ENCODE data around the gene APC2. TPM values are rescaled to one million over a fixed set of nuclear protein-coding genes. Genes with fewer than 3 reads are reported as not detected.
"Not testable (repeated sequence)": the region's sequence is repeated elsewhere in the genome, so short reads cannot be mapped to it uniquely, and the experiment has no call there.

Gene APC2
- total RNA-seq, 1 experiment from 2014 or later, result 0.02 TPM

DNA sequence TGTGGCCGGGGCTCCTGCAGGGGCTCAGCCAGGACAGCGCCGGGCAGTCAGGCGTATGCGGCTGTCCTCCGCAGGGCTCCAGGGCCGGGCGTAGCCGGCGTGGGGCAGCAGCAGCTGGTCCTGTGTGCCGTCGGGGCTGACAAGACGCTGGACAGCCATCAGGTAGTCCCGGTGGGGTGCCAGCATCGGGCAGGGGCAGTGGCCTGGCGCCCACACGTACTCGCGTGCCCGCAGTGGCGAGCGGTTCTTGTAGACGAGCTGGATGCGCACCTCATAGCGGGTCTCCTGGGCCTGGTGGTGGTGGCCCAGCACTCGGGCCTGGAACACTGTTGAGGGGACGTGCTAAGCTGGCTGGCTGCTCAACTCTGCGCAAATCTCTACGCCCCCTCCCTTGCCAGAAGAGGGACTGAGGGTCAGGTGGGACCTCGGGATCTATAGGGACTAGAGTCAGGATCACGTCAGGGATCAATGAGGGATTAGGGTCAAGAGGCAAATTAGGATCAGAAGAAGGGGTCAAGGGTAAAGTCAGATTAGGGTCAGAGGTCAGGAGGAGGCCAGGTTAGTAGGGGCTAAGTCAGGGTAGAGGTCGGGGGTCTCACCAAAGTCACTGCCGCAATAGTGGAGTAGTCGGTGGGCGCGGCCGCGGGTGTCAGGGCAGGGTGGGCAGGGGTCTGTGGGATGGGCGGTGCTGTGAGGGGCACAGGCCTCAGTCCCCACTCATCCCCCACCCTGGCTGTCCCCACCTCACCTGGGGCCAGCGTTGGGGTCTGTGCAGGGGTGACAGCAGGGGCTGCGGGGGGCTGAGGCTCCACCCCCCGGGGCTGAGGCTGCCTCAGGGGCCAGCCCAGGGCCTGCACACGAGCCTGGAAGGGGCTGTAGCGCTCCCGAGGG is 56.3 kb downstream of the APC2 start:
- no peak for DNase-seq (ENCODE audit: extremely low read depth, low read depth)

DNA sequence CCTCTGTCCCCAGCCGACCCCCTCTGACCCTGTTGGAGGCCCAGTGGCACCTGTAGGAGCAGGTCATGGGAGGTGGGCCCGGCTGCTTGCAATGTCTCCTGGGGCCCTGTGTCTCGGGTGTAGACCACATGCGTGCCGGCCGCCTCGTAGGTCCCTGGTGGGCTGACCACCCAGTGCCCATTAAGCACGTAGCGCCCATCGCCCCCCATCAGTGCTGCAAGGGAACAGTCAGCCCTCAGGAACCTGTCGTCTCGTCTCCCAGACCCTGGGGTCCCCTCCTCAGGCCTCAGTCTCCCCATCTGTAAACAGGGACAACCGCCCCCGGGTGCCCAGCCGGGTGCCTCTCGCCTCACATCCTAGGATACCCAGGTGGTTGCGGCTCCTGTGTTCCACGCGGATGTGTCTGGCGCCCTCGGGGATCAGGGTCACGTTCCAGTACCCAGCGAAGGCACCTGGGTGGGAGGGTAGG is 57.3 kb downstream of the APC2 start:
- DNase-seq (ENCODE audit: extremely low read depth, low read depth), result no peak

- DNase-seq (ENCODE audit: extremely low read depth, low read depth), result peak; percentile 88
These were observed 58.0 kb downstream of the APC2 start for GRCh38 chr19:1507763-1508506.

GRCh38 chr19:1508507-1508856 is 58.6 kb downstream of the APC2 start:
- DNase-seq (ENCODE audit: extremely low read depth, low read depth), result no peak

DNA sequence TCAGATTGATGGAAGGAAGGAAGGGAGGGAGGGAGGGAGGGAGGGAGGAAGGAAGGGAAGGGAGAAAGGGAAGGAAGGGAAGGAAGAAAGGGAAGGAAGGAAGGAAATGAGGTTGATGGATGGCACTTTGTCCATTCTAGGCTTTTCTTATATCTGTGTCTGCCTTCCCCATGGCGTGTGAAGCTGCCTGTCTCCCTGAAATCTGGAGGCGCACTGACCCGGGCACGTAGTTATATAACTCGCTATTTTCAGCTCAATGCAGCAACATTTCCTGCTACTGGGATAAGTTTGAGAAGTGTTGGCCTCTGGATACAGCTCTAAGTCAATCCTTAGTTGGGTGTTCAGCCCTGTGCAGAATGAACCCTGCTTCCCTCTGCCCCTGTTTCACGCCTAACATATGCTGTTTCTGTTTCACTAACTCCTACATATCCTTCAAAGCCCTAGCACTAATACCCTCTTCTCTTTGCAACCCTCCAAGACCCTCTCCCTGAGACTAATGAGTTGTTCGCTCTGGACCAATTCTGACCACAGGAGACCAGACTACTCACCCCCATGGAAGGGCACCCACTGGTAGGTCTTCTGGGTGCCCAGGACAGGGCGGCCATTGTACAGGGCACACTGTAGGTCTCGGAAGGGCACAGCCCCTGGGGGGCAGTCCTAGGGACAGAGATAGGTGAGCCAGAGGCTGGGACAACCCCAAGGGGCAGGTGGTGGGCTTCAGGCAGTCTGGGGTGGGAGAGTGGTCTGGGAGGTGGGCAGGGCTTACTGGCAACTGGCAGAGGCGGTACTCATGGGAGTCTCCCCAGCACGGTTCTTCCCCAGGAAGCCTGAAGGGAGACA is 59.9 kb downstream of the APC2 start:
- DNase-seq (ENCODE audit: extremely low read depth, low read depth), result no peak

GRCh38 chr19:1510442-1510806 is 60.5 kb downstream of the APC2 start:
- DNase-seq (ENCODE audit: extremely low read depth, low read depth), result no peak

DNA sequence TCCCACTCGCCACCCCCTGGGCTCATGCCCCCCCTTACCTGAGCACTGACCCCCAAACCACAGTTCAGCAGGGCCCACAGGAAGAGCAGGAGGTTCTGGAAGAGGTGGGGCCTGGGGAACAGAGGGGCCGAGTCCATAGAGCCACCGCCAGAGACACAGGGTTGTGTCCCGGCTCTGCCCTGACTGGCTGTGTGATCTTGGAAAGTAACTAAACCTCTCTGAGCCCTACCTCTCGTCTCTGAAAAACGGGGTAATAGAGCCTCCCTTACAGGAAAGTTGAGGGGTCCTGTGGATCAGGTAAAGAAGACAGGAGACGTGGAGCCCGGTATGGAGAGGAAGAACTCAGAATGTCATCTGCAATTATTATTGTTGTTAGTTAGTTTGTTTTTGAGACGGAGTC is 60.9 kb downstream of the APC2 start:
- no peak for DNase-seq (ENCODE audit: extremely low read depth, low read depth)

GRCh38 chr19:1511318-1512317 is 61.7 kb downstream of the APC2 start:
- DNase-seq (ENCODE audit: extremely low read depth, low read depth), result no peak

- peak; percentile 42 for DNase-seq (ENCODE audit: extremely low read depth, low read depth)
These were observed 63.0 kb downstream of the APC2 start, which contains the start of gene ADAMTSL5 for GRCh38 chr19:1512671-1513498. Gene ADAMTSL5, minus strand, starts transcription at chr19:1513019. Its CDS starts 2,076 bp downstream, at chr19:1510943.

DNA sequence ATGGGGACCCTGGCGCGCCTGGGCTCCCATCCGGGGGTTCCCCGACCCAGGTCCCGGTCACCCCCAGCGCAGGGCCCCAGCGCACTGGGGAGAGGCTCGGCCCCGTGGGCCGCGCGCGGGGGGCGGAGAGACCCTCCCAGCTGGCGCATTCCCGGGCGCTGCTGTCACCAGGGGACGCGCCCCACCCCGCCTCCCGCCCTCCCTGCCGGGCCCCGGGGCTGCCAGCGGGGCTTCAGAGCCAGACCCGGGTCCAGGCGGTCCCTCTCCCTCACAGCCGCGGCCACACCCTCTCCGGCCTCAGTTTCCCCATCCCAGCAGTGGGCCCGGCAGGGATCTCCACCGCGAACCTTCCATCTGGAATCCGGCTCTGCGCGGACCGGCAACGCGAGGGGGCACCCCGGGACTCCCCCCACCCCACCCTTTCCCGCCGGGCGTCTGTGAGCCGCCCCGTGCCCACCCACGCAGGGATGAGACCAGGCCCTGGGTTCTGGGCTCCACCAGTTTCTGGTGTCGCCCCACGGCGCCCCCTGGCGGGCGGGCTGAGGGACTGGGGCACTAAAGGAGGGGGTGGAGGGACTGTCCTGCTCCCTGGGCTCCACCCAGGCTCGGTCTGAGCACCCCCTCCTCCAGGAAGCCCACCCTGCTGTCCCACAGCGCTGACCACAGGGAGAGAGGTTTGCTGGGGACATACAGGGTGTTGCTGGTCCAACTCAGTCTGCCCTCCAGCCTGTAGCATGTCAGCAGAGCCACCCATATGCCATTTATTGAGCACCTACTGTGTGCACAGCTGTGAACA is 63.8 kb downstream of the APC2 start:
- DNase-seq (ENCODE audit: extremely low read depth, low read depth), result peak; percentile 45

DNA sequence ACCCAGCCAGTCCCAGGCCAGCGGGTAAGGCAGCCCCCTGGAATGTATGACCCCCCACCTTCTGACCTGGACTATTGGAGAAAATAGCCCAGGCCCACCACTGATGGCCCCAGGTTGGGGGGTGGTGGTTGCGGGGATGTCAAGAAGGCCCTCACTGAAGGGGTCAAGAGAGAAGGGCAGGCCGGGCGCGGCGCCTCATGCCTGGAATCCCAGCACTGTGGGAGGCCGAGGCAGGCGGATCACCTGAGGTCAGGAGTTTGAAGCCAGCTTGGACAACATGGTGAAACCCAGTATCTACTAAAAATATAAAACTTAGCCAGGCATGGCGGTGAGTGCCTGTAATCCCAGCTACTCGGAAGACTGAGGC is 64.4 kb downstream of the APC2 start:
- DNase-seq (ENCODE audit: extremely low read depth, low read depth), result no peak

- DNase-seq (ENCODE audit: extremely low read depth, low read depth), result no peak
These were observed 65.2 kb downstream of the APC2 start for GRCh38 chr19:1514986-1515721.

DNA sequence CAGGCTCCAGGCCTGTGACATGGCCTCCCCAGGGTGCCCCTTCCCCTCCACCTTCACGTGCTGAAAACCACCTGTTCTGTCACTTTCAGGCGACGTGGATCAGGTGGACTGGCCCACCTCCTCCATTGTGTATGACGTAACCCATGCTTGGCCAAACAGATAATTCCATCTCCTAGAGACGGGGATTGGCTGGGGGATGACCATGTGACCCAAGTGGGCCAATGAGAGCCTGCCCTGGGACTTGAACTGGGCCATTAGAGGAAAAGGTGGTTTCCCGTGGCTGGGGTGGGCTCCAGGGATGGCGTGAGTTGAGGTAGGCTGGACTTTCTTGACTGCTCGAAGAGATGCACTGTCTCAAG is 66.5 kb downstream of the APC2 start:
- DNase-seq (ENCODE audit: extremely low read depth, low read depth), result no peak

DNA sequence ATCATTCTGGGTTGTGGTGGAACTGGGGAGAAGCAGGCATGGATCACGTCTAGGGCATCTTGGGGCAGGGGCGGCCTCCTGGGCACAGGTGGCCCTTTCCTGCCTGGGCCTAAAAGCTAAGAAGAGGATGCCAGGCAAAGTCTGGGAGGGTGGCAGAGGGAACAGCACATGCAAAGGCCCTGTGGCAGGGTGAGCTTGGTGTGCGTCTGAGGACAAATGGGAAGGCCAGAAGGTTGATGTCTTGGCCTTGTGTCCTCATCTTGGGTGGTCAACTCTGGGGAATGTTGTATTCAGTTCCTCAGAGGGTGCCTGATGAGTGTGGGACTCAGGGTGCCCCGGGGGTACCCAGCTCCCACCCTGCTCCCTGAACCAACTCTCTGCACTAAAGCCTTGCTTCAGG is 68.5 kb downstream of the APC2 start:
- no peak for DNase-seq (ENCODE audit: extremely low read depth, low read depth)

- DNase-seq (ENCODE audit: extremely low read depth, low read depth), result not testable (repeated sequence)
These were observed 69.9 kb downstream of the APC2 start for GRCh38 chr19:1519802-1520201.

GRCh38 chr19:1520203-1520780 is 70.4 kb downstream of the APC2 start:
- no peak for DNase-seq (ENCODE audit: extremely low read depth, low read depth)

GRCh38 chr19:1521636-1522035 is 71.7 kb downstream of the APC2 start:
- DNase-seq (ENCODE audit: extremely low read depth, low read depth), result no peak
